Measurements from ENCODE around the gene RTP1.
"Not testable (repeated sequence)": the region's sequence is repeated elsewhere in the genome, so short reads cannot be mapped to it uniquely, and the experiment has no call there.

RTP1 gene

GRCh38 chr3:187199463-187200050, 2.3 kb downstream of the RTP1 start:
- DNase-seq = not testable (repeated sequence)

DNA sequence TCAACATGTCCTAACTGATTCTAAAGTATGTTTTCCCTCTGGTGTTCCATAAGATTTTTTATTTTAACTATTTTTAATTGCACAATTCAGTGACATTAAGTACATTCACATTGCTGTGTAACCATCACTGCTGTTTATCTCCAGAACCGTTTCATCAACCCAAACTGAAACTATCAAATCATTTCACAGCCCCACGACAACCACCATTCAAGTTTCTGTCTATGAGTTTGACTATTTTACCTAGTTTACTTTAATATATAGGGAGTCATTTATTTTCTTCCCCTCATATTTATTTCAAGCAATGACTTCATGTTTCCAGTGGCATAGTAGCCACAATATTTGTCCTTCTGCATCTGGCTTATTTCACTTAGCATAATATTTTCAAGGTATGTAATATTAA, 8.4 kb downstream of the RTP1 start:
- no peak for DNase-seq

DNA sequence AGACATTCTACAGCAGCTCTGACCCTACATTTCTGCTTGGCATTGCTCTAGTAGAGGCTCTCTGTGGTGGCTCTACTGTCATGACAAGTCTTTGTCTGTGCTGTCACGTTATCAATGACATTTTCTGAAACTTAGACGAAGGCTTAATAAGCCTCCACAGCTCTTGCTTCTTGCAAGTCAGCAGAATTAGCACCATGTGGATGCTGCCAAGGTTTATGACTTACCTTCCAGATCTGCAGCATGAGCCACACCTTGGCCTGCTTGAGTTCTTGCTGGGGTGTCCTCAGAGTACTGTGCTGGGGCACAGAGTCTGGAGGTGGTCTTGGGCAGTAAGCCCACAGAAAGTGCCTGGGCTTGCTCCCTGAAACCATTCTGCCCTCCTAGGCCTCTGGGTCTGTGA, 9.8 kb downstream of the RTP1 start:
- no peak for DNase-seq

DNA sequence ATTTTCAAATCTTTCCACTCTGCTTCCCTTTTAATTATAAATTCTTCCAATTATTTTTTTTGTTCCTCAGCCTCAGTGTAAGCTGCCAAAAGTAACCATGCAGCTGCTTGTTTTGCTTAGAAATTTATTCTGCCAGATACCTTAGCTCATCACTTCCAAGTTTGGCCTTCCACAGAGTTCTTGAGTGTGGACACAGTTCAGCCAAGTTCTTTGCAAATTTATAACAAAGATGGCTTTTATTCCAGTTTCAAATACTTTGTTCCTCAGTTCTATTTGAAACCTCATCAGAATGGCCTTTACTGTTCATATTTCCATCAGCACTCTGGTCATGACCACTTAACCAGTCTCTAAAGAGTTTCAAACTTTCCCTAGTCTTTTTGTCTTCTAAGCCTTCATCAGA, 10.3 kb downstream of the RTP1 start:
- DNase-seq = no peak

DNA sequence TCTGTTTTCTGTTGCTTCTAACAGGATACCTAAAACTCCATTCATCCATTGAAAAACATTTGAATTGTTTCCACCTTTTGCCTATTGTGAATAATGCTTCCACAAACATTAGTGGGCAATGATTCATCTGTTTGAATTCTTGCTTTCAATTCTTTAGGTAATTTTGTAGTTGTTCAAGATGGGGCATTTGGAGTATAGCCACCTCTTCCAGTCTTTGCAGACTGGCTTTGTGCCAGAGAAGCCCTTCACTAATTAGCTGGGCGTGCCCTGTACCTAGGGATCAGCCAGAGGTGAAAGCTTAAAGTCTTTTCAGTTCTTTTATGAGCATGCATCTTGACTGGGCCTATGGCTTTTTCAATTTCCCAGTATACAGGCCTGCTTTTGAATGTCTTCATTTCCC, 10.9 kb downstream of the RTP1 start:
- DNase-seq = no peak

- DNase-seq = no peak
Measured at GRCh38 chr3:187209491-187209890, 12.2 kb downstream of the RTP1 start.

GRCh38 chr3:187210091-187210490, 12.8 kb downstream of the RTP1 start:
- DNase-seq = no peak

GRCh38 chr3:187210545-187211327, 13.4 kb downstream of the RTP1 start:
- no peak for DNase-seq

DNA sequence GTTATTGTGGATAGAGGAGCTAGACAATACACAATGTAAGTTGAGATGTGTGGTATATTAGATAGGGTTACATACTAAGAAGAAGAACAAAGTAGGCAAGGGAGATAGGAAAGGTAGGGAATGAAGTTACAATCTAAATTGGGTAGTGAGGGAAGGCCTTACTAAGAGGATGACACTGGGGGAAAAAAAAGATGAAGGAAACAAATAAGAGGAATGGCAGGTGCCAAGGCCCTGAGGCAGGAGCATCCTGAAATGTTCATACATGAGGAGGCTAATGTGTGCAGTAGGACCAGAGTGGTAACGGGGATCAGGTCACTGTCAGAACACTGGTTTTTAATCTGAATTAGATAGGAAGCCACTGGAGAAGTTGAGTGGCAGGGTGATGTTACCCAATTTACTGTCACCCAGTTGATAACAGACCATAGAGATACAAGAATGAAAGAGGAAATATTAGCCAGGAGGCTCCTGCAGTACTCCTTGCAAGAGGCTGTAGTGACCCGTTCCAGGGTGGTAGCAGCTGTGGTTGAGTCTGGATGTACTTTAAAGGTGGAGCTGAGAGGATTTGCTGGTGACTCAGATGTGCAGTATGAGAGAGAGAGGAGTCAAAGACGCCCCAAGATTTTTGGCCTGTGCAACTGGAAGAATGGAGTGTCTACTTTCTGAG, 14.4 kb downstream of the RTP1 start:
- no peak for DNase-seq

- no peak for DNase-seq
Measured at GRCh38 chr3:187212196-187212545, 14.9 kb downstream of the RTP1 start.

DNA sequence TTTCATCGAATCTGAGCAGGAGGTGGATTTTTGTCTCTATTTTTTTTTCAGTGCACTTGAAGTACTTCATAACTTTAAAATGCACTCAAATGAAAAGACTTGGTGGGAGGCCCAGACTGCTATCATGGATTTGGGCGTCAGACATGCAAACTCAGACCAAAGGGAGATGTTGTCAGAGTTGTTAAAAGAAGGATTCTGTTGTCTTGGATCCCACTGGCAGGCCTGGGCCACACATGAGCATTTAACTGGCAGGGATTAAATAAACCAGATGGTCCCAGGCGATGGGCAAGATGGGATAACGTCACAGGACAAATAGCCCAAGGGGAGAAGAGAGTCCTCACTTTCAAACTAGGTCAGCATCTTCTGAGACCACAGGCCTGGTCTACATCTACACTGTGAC, 15.4 kb downstream of the RTP1 start:
- no peak for DNase-seq

DNA sequence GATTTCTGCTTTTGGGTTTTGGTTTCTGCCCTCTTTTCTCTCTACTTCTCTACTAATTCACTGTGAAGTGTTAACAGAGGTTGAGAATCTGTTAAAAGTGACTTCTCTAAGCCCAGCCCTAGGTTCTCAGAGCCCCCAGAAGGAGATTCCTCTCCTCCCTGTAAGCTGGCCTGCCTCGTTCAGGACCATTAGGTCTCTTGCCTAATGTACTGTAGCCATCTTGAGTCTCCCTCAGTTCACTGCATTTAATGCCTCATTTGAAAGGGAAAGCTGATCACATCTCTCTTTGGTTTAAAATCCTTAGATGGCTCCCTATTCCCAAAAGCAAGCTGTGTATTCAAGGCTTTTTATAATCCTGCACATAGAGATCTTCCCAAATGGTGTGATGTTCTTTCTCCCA, 16.3 kb downstream of the RTP1 start:
- no peak for DNase-seq

DNA sequence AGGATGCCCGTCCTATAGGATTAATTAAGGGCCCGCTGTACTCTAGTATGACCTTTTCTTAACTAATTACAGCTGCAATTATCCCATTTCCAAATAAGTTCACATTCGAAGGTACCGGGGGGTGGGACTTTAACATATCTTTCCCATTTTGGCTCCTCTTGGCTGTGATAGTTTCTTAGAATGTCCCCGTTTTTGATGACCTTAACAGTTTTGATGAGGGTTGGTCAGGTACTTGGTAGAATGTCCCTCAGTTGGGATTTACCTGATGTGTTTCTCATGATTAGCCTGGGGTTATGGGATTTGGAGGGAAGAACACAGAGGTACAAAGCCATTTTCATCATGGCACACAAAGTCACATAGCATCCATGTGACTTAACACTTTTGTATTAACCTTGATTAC, 18.2 kb downstream of the RTP1 start:
- DNase-seq = no peak

GRCh38 chr3:187222801-187223200, 25.5 kb downstream of the RTP1 start:
- DNase-seq = no peak

- DNase-seq = no peak
Measured at GRCh38 chr3:187223799-187224198, 26.5 kb downstream of the RTP1 start.

GRCh38 chr3:187227658-187228258, 30.5 kb downstream of the RTP1 start:
- DNase-seq = no peak

DNA sequence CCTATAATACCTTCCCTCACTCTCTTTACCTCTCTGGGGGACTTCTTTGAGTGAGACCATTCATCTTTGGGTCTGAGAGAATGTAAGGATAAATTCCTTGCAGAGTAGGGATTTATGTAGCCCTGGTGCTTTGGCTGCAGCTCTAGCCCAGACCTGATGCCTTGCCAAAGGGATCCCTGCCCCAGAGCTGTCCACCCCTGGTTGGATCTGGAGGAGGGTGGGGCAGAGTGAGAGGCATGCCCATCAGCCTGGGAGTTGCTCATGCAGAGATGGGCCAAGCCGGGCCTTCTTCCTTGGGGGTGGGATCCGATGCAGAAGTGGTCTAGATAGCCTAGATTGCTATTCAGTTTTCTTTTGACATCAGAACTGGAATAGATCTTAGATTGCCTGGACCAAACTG, 31.5 kb downstream of the RTP1 start:
- DNase-seq = no peak

- DNase-seq = no peak
Measured at GRCh38 chr3:187230011-187230410, 32.7 kb downstream of the RTP1 start.

DNA sequence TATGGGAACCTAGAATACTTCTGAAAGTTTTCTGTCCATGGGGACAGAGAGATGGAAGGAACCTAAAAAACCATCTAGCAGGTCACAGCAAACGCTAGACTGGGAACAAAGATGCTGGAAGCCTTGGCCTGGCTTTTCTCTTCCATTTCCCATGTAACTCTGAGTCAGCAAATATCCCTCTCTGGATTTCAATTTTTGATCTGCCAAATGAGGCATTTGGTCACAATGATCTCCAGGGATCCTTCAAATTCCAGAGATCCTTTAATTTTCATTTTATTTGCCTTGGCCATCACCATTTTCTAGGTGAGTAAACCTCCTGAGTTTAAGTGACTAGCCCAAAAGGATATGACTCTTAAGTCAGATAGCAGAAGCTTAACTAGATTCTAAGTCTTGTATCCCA, 39.7 kb downstream of the RTP1 start:
- no peak for DNase-seq

- DNase-seq = no peak
Measured at GRCh38 chr3:187237741-187238140, 40.5 kb downstream of the RTP1 start.

- DNase-seq = no peak
Measured at GRCh38 chr3:187238239-187238638, 41.0 kb downstream of the RTP1 start.

DNA sequence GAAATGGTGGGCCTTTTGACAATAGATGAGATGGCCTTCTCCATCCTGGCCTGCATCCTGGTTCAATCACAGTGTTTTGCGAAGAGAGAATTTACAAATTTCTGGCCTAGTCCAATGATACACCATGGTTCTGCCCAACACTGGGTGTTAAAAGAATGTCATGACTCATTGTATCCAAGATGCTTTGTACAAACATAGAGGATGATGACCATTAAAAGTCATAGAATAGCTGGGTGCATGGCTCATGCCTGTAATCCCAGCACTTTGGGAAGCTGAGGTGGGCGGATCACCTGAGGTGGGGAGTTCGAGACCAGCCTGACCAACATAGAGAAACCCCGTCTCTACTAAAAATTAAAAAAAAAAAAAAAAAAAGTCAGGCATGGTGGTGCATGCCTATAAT, 41.5 kb downstream of the RTP1 start:
- DNase-seq = not testable (repeated sequence)

- no peak for DNase-seq
Measured at GRCh38 chr3:187242435-187242834, 45.1 kb downstream of the RTP1 start.

DNA sequence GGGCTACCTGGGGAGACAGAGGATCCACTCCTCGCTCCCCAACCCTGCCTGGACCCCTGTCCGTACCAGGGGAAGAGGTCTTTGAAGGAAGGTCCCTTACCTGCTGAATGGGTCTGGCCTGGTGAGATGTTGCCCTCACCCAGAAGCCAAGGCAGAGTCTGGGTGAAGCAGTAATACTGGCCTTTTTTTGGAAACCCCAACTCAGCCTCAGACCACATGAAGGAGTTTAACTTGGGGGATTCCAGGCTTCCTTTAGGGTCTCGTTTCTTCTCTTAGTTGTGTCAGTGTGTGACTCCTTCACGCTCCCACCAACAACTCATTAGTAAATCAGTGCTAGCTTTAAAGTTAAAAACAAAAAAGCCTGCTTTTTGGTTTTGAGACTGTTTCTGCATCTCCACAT, 45.6 kb downstream of the RTP1 start:
- no peak for DNase-seq

Measured in inflammatory macrophage treated with lipopolysaccharide for 4 hours (primary cell).